HepG2 (cell line): ENCODE results near the gene STARD6. TPM values are rescaled to one million over a fixed set of nuclear protein-coding genes. Genes with fewer than 3 reads are reported as not detected.

Source experiments
- ATAC-seq: fragments of 200-7000 bp; cut with Tn5 transposase; 3 replicates; pipeline ENCODE4 v1.9.1; 2020; ENCODE audit warnings: mild to moderate bottlenecking, moderate library complexity
- BruUV-seq: library from RNA; stranded (reverse); fragments of 400-500 nt; replicated peaks from 2 replicates; lab custom pipeline; 2021; lab: Mats Ljungman, UMichigan
- CTCF ChIA-PET: fragments of 300-600 bp; formaldehyde crosslinking; extraction: SDS; loops from one replicate; lab custom pipeline; 2021; ENCODE audit warnings: low total read pairs, inconsistent platforms, low intra/inter-chr PET ratio; lab: Yijun Ruan, JAX
- POLR2A ChIA-PET: fragments of 350-600 bp; sonication (Branson Sonifier 250); formaldehyde crosslinking; loops from one replicate; lab custom pipeline; 2020; ENCODE audit warnings: antibody characterized with exemption, inconsistent platforms; lab: Yijun Ruan, JAX
- DNase-seq: peaks from one replicate; pipeline ENCODE4 v3.0.0-alpha.2; 2015; ENCODE audit warnings: low spot score
- FAIRE-seq: peaks from 3 replicates; lab custom pipeline; 2011; peaks lifted over from hg19 to GRCh38; lab: Jason Lieb, UNC
- H2AFZ ChIP-seq: one replicate; pipeline ENCODE4 v1.6.1; 2011; ENCODE audit warnings: low read length, inconsistent platforms
- H3K27ac ChIP-seq: fragments of 300-600 bp; 3 replicates; pipeline ENCODE4 v1.8.0; 2011; ENCODE audit warnings: mixed run types, mild to moderate bottlenecking, mixed read lengths, low read length, inconsistent platforms; ENCODE audit not compliant: insufficient read depth; ENCODE audit errors: extremely low read length
- H3K27me3 ChIP-seq, 2 experiments: fragments of 200-600 bp in 1 of 2; 2 replicates in 1 of 2; 3 replicates in 1 of 2; pipeline versions ENCODE4 v1.6.0 to v1.8.0; 2011; ENCODE audit warnings: low read length in 2 of 2, mild to moderate bottlenecking in 2 of 2, moderate library complexity in 2 of 2, inconsistent platforms in 1 of 2; ENCODE audit not compliant: insufficient read depth in 2 of 2, control insufficient read depth in 1 of 2
- H3K36me3 ChIP-seq, 2 experiments: fragments of 200-600 bp in 1 of 2; replicated peaks in 1 of 2; 2 replicates in 1 of 2; 3 replicates in 1 of 2; pipeline versions ENCODE4 v1.5.1 to v1.8.0; 2011; ENCODE audit warnings: low read length in 2 of 2, inconsistent platforms in 1 of 2; ENCODE audit not compliant: insufficient read depth in 2 of 2, control insufficient read depth in 1 of 2
- H3K4me1 ChIP-seq: 2 replicates; pipeline ENCODE4 v1.5.1; 2012; ENCODE audit warnings: low read length, inconsistent platforms; ENCODE audit not compliant: insufficient read depth
- H3K4me2 ChIP-seq: 2 replicates; pipeline ENCODE4 v1.6.0; 2011; ENCODE audit warnings: low read depth, low read length, inconsistent platforms
- H3K4me3 ChIP-seq, 3 experiments: fragments of 200-600 bp in 1 of 3; sonication (generic), shearing (Covaris generic) in 1 of 3; replicated peaks in 1 of 3; 2 replicates each; pipeline ENCODE4 v1.5.1; 2011 to 2016; ENCODE audit warnings: low read length in 3 of 3, inconsistent platforms in 2 of 3, low read depth in 2 of 3, mild to moderate bottlenecking in 2 of 3, control low read depth in 1 of 3, mixed read lengths in 1 of 3; ENCODE audit not compliant: insufficient read depth in 1 of 3
- H3K79me2 ChIP-seq: one replicate; pipeline ENCODE4 v1.6.1; 2011; ENCODE audit warnings: low read length, inconsistent platforms; ENCODE audit not compliant: insufficient read depth
- H3K9ac ChIP-seq: 2 replicates; pipeline ENCODE4 v1.6.0; 2011; ENCODE audit warnings: mild to moderate bottlenecking, low read depth, low read length, inconsistent platforms; ENCODE audit not compliant: insufficient read depth
- H3K9me3 ChIP-seq: 2 replicates; pipeline ENCODE4 v1.5.1; 2012; ENCODE audit warnings: mild to moderate bottlenecking, low read length
- H4K20me1 ChIP-seq: 2 replicates; pipeline ENCODE4 v1.6.0; 2011; ENCODE audit warnings: inconsistent platforms, mild to moderate bottlenecking, low read length, moderate library complexity; ENCODE audit not compliant: insufficient read depth
- BATF2 ChIP-seq: sonication (generic); formaldehyde crosslinking; IDR thresholded peaks from 2 replicates; pipeline ENCODE4 v1.8.0; 2022; ENCODE audit warnings: mild to moderate bottlenecking, missing genetic modification reagents, moderate library complexity
- CBX5 ChIP-seq: sonication (generic); formaldehyde crosslinking; IDR thresholded peaks from 2 replicates; pipeline ENCODE4 v1.4.0; 2020; ENCODE audit warnings: missing genetic modification reagents, borderline replicate concordance
- IKZF1 ChIP-seq: fragments of 450-650 bp; IDR thresholded peaks from 2 replicates; pipeline ENCODE4 v1.7.1; 2016
- JUND ChIP-seq: sonication (generic); formaldehyde crosslinking; IDR thresholded peaks from 2 replicates; pipeline ENCODE4 v1.8.0; 2022; ENCODE audit warnings: mild to moderate bottlenecking, missing genetic modification reagents
- MNT ChIP-seq: fragments of 450-650 bp; IDR thresholded peaks from 2 replicates; pipeline ENCODE4 v1.6.1; 2016
- MYPOP ChIP-seq: sonication (generic); formaldehyde crosslinking; IDR thresholded peaks from 2 replicates; pipeline ENCODE4 v1.8.1; 2023; ENCODE audit warnings: mild to moderate bottlenecking, moderate library complexity, missing genetic modification reagents
- PATZ1 ChIP-seq: sonication (generic); formaldehyde crosslinking; IDR thresholded peaks from 2 replicates; pipeline ENCODE4 v1.4.0; 2020; ENCODE audit warnings: missing genetic modification reagents
- RAD51 ChIP-seq: fragments of 450-650 bp; IDR thresholded peaks from 2 replicates; pipeline ENCODE4 v1.6.1; 2016; ENCODE audit warnings: borderline replicate concordance
- ZHX2 ChIP-seq, 2 experiments: sonication (generic) in 1 of 2; formaldehyde crosslinking in 1 of 2; IDR thresholded peaks; 2 replicates each; pipeline versions ENCODE4 v1.6.1 to v1.9.0; 2014 to 2022; ENCODE audit warnings: antibody characterized with exemption in 1 of 2, borderline replicate concordance in 1 of 2, inconsistent platforms in 1 of 2, low read depth in 1 of 2, missing genetic modification reagents in 1 of 2
- ZNF275 ChIP-seq: sonication (generic); formaldehyde crosslinking; IDR thresholded peaks from 2 replicates; pipeline ENCODE4 v1.8.0; 2022; ENCODE audit warnings: missing genetic modification reagents, mild to moderate bottlenecking, inconsistent platforms, borderline replicate concordance
- ZNF3 ChIP-seq: IDR thresholded peaks from 2 replicates; pipeline ENCODE4 v1.7.0; 2017; ENCODE audit warnings: inconsistent platforms
- ZNF569 ChIP-seq: sonication (generic); formaldehyde crosslinking; IDR thresholded peaks from 2 replicates; pipeline ENCODE4 v1.5.0; 2020; ENCODE audit warnings: mild to moderate bottlenecking, missing genetic modification reagents, moderate library complexity, borderline replicate concordance
- WGBS: methylation state at CpG from one replicate; pipeline ENCODE4 v1.1.6; 2017; ENCODE audit warnings: low lambda C conversion rate; 5-methylcytosine and 5-hydroxymethylcytosine counted together
- in situ Hi-C: cut with HindIII; loops from 2 replicates; pipeline ENCODE4 v1.10.0; 2017; ENCODE audit warnings: low pct_unique_long_range_greater_than_20kb; ENCODE audit not compliant: extremely low pct_ligation_motif_present
- intact Hi-C: fragments of 100-400 bp; cut with micrococcal nuclease; formaldehyde crosslinking; loops from one replicate; pipeline ENCODE4 v1.10.0; 2022; ENCODE audit not compliant: unreplicated experiment
- polyA plus RNA-seq, 8 experiments: library from polyadenylated mRNA; depleted of rRNA in 3 of 8; stranded (reverse) in 7 of 8; unstranded in 1 of 8; fragments of >200 nt; fragmentation: Illumina TruSeq in 4 of 8; extraction: Trizol in 4 of 8; gene quantifications; 2 replicates each; pipeline versions ENCODE4 v1.2.1 to v1.2.3, GENCODE V29; 2011 to 2016; ENCODE audit warnings: low read depth in 4 of 8, missing spikeins in 1 of 8, mixed read lengths in 1 of 8; ENCODE audit not compliant: insufficient read depth in 1 of 8
- total RNA-seq, 5 experiments: library from RNA; depleted of rRNA; stranded (reverse); fragments of >200 nt; fragmentation: Illumina TruSeq; extraction: Trizol; gene quantifications; 2 replicates each; pipeline ENCODE4 v1.2.3, GENCODE V29; 2016; ENCODE audit warnings: low read depth in 1 of 5

STARD6 gene
- total and polyA plus RNA-seq, 2 of the 13 experiments (the other 11 are each of a cell fraction or from before 2014, with no cell fraction given), result not detected

- no peak overlapping the region for H3K9ac ChIP-seq
- no peak overlapping the region for H3K4me2 ChIP-seq
- no TSS peak for BruUV-seq
- DNase-seq (no peak), FAIRE-seq (no peak), ATAC-seq (no peak)
- no peak overlapping the region for H2AFZ ChIP-seq
- peaks cover 29% of the 10 kb centered on the region for H3K4me1 ChIP-seq
- POLR2A ChIA-PET, result no interaction called here
- in situ Hi-C loops, result no loop called here
- 7% methylated on average over 3 of the region's 3 CpGs for WGBS
- H3K9me3 ChIP-seq, result no peaks in the 10 kb centered on the region
- H3K36me3 ChIP-seq, result no peaks in the 10 kb centered on the region
- no peaks in the 10 kb centered on the region for H3K79me2 ChIP-seq
- H3K4me3 ChIP-seq, result no peak overlapping the region
- H3K27ac ChIP-seq, result no peak overlapping the region
- no peaks in the 10 kb centered on the region for H4K20me1 ChIP-seq
- CTCF ChIA-PET, result no interaction called here
- intact Hi-C loops, result no loop called here
- H3K27me3 ChIP-seq, result no peaks in the 10 kb centered on the region; a peak in 1 of 5 replicates
- TF ChIP-seq ZNF569 (CRISPR knock-in tag) (no peak), PATZ1 (CRISPR knock-in tag) (no peak), MYPOP (no peak), MNT (no peak), JUND (no peak), CBX5 (CRISPR knock-in tag) (no peak), IKZF1 (no peak), ZHX2 (IDR thresholded peaks at IDR 0.05; ENCODE audit: low read depth) (no peak), ZHX2 (CRISPR knock-in tag; IDR thresholded peaks at IDR 0.05; ENCODE audit: borderline replicate concordance) (no peak), BATF2 (no peak), ZNF275 (CRISPR knock-in tag) (no peak), ZNF3 (CRISPR knock-in tag) (no peak), RAD51 (no peak)
Measured at GRCh38 chr18:54390838-54391237, 33.2 kb upstream of the STARD6 start.
